Bronchial epithelial cell (primary cell): Measurements from ENCODE around the gene FARP2. TPM values are rescaled to one million over a fixed set of nuclear protein-coding genes. Genes with fewer than 3 reads are reported as not detected.

Experiments used
- DNase-seq: peaks from one replicate; pipeline ENCODE4 v3.0.0-alpha.2; 2010; ENCODE audit warnings: low read depth
- FAIRE-seq: peaks from 2 replicates; lab custom pipeline; 2011; peaks lifted over from hg19 to GRCh38; lab: Jason Lieb, UNC
- H3K27me3 ChIP-seq: 2 replicates; pipeline ENCODE4 v1.5.1; 2011; ENCODE audit warnings: low read length; ENCODE audit not compliant: control insufficient read depth, insufficient read depth
- H3K36me3 ChIP-seq: 2 replicates; pipeline ENCODE4 v1.5.1; 2011; ENCODE audit warnings: low read length; ENCODE audit not compliant: control insufficient read depth, insufficient read depth
- H3K4me3 ChIP-seq: 2 replicates; pipeline ENCODE4 v1.5.1; 2011; ENCODE audit warnings: mild to moderate bottlenecking, low read depth, low read length, control low read depth
- total RNA-seq: library from RNA; depleted of rRNA; stranded (reverse); fragments of >200 nt; gene quantifications from 2 replicates; pipeline ENCODE4 v1.2.1, GENCODE V29; 2014
- TF ChIP-seq, protein P1 (sequence below): IDR thresholded peaks from 2 replicates; pipeline ENCODE4 v1.5.1; 2011; ENCODE audit warnings: mild to moderate bottlenecking, moderate library complexity, low read length, control low read depth, inconsistent platforms; ENCODE audit not compliant: insufficient read depth, severe bottlenecking

Gene FARP2
- total RNA-seq, 1 donor from 2014 or later, result 25.0 TPM

DNA sequence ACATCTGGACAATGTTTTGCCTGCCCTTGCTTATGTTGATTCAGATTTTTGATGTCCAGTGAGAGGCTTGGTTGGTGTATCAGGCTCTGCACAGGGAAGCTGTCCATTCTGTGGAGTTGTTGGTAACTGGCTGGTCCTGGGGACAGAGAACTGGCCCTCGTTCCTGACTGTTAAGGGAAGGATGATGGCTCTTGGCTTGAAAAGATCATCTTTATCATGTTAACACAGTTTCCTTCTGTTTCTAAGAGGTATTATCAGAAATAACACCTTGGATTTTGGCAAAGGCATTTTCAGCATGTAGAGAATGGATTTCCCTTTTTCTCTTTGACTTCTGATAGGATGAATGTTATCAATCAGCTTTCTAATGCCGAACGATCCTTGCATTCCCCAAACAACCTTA, 133.0 kb downstream of the FARP2 start:
- FAIRE-seq (no peak), DNase-seq (no peak)
- Histone ChIP-seq H3K4me3 (no peak overlapping the region), H3K36me3 (peaks cover 4% of the 10 kb centered on the region), H3K27me3 (no peaks in the 10 kb centered on the region)
- TF ChIP-seq, protein P1, sequence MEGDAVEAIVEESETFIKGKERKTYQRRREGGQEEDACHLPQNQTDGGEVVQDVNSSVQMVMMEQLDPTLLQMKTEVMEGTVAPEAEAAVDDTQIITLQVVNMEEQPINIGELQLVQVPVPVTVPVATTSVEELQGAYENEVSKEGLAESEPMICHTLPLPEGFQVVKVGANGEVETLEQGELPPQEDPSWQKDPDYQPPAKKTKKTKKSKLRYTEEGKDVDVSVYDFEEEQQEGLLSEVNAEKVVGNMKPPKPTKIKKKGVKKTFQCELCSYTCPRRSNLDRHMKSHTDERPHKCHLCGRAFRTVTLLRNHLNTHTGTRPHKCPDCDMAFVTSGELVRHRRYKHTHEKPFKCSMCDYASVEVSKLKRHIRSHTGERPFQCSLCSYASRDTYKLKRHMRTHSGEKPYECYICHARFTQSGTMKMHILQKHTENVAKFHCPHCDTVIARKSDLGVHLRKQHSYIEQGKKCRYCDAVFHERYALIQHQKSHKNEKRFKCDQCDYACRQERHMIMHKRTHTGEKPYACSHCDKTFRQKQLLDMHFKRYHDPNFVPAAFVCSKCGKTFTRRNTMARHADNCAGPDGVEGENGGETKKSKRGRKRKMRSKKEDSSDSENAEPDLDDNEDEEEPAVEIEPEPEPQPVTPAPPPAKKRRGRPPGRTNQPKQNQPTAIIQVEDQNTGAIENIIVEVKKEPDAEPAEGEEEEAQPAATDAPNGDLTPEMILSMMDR, result no peak

- peaks cover 11% of the 10 kb centered on the region for H3K36me3 ChIP-seq
- TF ChIP-seq, protein P1, result no peak
Observed at GRCh38 chr2:241489733-241490680, 133.9 kb downstream of the FARP2 start.

DNA sequence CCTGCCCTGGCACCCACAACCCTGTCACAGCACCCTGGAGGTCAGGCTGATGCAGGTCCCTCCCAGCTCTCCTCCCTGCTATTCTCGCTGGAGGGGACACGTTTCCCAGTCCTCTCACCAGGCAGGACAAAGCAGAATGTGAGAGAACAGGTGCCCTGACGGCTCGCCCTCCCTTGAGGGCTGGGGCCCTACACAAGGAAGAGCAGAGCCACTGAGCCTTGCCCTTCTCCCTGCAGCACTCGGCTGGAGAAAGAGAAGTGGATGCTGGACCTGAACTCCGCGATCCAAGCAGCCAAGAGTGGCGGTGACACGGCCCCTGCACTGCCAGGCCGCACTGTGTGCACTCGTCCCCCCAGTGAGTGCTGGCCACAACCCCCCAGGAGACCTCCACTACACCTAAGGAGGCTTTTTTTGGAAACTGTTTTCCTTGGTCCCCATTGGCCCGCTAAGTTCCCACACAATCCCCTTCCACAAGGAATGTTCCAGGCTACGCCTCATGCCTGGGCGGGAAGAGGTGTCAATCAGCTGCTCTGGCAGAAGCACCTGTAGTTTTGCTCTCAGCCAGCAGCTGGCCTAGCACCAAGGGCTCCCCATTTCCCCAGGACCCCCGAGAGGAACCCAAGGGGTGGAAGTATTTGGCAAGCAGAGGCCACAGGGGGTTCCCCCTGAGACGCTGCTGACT, 134.9 kb downstream of the FARP2 start:
- no peak overlapping the region for H3K4me3 ChIP-seq
- no peaks in the 10 kb centered on the region for H3K27me3 ChIP-seq
- peaks cover 17% of the 10 kb centered on the region for H3K36me3 ChIP-seq
- TF ChIP-seq, protein P1, result no peak
- DNase-seq (no peak), FAIRE-seq (no peak)

More at GRCh38 chr2:241489733-241490680, 133.9 kb downstream of the FARP2 start:
- no peak overlapping the region for H3K4me3 ChIP-seq
- no peak for DNase-seq
- FAIRE-seq, result peak; percentile 87
- no peaks in the 10 kb centered on the region for H3K27me3 ChIP-seq

GRCh38 chr2:241491549-241492173, 135.6 kb downstream of the FARP2 start:
- no peak for DNase-seq
- Histone ChIP-seq H3K36me3 (peaks cover 20% of the 10 kb centered on the region), H3K27me3 (no peaks in the 10 kb centered on the region), H3K4me3 (no peak overlapping the region)
- FAIRE-seq, result peak; percentile 13
- TF ChIP-seq, protein P1, result no peak

DNA sequence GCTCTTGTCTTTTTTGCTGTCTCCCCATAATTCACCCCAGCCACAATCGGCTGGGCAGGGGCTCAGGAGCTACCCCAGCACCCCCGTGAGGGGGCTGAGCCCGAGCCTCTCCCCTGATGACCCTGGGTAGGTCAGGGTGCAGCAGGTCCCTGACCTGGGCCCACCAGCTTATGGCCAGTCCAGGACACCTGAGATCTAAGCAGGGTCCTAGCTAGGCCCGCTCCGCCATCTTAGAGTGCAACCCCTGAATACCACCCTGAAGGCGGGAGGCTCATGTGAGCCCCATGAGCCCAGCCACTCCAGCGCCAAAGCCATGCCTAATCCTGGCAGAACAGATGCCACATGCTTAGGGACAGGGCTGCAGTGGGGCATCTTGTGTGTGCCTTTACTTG, 136.1 kb downstream of the FARP2 start:
- DNase-seq (no peak), FAIRE-seq (no peak)
- H3K27me3 ChIP-seq, result no peaks in the 10 kb centered on the region
- no peak overlapping the region for H3K4me3 ChIP-seq
- TF ChIP-seq, protein P1, result no peak
- peaks cover 25% of the 10 kb centered on the region for H3K36me3 ChIP-seq
